Measurements from ENCODE around the gene LPCAT3.
"Not testable (repeated sequence)": the region's sequence is repeated elsewhere in the genome, so short reads cannot be mapped to it uniquely, and the experiment has no call there.

LPCAT3 gene

DNA sequence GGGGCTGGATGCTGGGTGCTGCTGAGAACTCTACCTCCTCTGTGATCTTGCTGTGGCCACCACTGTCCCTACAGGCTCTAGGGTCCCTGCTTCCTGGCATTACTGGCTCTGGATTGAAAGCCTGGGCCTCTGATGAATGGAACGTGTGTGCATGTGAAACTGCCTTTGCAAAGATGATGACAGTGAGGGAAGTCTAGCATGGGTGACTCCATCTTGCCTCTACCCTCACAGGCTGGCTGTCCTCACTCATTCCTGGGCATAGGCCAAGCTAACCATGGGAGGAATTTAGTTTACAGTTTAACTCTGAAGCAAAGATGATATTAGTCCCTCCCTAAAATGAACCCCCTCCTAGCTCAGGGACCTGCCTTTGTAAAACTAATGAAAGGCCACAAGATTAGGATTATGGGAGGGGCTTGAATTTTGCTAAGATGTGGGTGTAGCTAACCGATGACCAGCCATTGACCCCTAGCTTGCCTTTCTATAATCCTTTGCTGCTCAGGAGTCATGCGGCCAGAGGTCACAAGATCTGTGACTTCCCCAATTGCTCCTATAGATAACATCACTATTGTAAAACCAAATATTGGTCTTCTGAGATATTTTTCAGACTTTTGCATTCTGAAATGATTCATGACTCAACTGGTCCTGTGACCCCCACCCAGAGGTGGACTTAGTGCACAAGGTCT, 40.0 kb upstream of the LPCAT3 start:
- Histone ChIP-seq H3K9me3 (ENCODE audit: control insufficient read depth in 1 of 2, low read length in 2 of 2) (no peaks in the 10 kb centered on the region), H3K4me3 (ENCODE audit: low read depth in 1 of 2, low read length in 2 of 2) (no peak overlapping the region), H3K36me3 (ENCODE audit: control insufficient read depth in 1 of 2, insufficient read depth in 2 of 2, low read length in 2 of 2) (peaks cover 0 to 5% of the 10 kb centered on the region in 2 donors), H3K27me3 (ENCODE audit: low read depth, low read length) (no peaks in the 10 kb centered on the region), H3K27ac (ENCODE audit: low read length) (no peak overlapping the region), H3K4me1 (ENCODE audit: control insufficient read depth in 1 of 2, insufficient read depth in 2 of 2, low read length in 2 of 2) (peaks cover 0 to 5% of the 10 kb centered on the region in 2 donors)

DNA sequence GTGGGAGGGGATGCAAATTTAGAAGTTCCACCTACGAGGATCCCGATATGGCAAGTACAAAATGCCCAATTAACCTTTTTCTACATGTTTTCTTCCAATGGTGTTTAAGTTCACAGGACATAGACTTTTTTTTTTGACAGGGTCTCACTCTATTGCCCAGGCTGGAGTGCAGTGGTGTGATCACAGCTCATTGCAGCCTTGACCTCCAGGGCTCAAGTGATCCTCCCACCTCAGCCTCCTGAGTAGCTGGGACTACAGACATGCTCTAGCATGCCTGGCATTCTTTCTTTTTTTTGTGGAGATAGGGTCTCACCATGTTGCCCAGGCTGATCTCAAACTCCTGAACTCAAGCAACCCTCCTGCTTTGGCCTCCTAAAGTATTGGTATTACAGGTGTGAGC, 37.5 kb upstream of the LPCAT3 start:
- not testable (repeated sequence) for H3K27ac ChIP-seq (ENCODE audit: low read length); H3K9me3 ChIP-seq (ENCODE audit: control insufficient read depth in 1 of 2, low read length in 2 of 2); H3K27me3 ChIP-seq (ENCODE audit: low read depth, low read length); H3K36me3 ChIP-seq (ENCODE audit: control insufficient read depth in 1 of 2, insufficient read depth in 2 of 2, low read length in 2 of 2); H3K4me3 ChIP-seq (ENCODE audit: low read depth in 1 of 2, low read length in 2 of 2); H3K4me1 ChIP-seq (ENCODE audit: control insufficient read depth in 1 of 2, insufficient read depth in 2 of 2, low read length in 2 of 2)

DNA sequence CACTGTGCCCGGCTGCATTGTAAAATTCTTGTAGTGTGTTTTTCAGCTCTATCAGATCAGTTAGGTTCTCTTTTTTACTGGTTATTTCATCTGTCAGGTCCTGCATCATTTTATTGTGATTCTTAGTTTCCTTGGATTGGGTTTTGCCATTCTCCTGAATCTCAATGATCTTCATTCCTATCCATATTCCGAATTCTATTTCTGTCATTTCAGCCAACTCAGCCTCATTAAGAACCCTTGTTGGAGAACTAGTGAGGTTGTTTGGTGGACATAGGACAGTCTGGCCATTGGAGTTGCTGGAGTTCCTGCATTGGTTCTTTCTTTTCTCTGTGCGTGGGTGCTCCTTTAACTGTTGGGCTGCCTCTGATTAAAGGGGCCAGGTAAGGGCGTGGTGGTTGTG, 36.6 kb upstream of the LPCAT3 start:
- Histone ChIP-seq H3K4me1 (ENCODE audit: control insufficient read depth in 1 of 2, insufficient read depth in 2 of 2, low read length in 2 of 2) (no peaks in the 10 kb centered on the region), H3K9me3 (ENCODE audit: control insufficient read depth in 1 of 2, low read length in 2 of 2) (no peaks in the 10 kb centered on the region), H3K36me3 (ENCODE audit: control insufficient read depth in 1 of 2, insufficient read depth in 2 of 2, low read length in 2 of 2) (no peaks in the 10 kb centered on the region)

DNA sequence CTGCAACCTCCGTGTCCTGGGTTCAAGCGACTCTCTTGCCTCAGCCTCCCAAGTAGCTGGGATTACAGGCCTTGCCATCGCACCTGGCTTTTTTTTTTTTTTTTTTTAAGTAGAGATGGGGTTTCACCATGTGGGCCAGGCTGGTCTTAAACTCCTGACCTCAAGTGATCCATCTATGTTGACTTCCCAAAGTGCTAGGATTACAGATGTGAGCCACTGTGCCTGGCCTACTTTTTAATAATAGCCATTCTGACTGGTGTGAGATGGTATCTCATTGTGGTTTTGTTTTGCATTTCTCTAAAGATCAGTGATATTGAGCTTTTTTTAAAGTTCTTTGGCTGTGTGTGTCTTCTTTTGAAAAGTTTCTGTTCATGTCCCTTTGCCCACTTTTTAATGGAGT, 31.7 kb upstream of the LPCAT3 start:
- H3K4me1 ChIP-seq (ENCODE audit: control insufficient read depth in 1 of 2, insufficient read depth in 2 of 2, low read length in 2 of 2); H3K36me3 ChIP-seq (ENCODE audit: control insufficient read depth in 1 of 2, insufficient read depth in 2 of 2, low read length in 2 of 2); H3K27me3 ChIP-seq (ENCODE audit: low read depth, low read length); H3K9me3 ChIP-seq (ENCODE audit: control insufficient read depth in 1 of 2, low read length in 2 of 2); H3K27ac ChIP-seq (ENCODE audit: low read length); H3K4me3 ChIP-seq (ENCODE audit: low read depth in 1 of 2, low read length in 2 of 2): not testable (repeated sequence)

More for the DNA sequence above, 36.6 kb upstream of the LPCAT3 start:
- Histone ChIP-seq H3K27me3 (ENCODE audit: low read depth, low read length) (no peaks in the 10 kb centered on the region), H3K27ac (ENCODE audit: low read length) (no peak overlapping the region), H3K4me3 (ENCODE audit: low read depth in 1 of 2, low read length in 2 of 2) (no peak overlapping the region)

DNA sequence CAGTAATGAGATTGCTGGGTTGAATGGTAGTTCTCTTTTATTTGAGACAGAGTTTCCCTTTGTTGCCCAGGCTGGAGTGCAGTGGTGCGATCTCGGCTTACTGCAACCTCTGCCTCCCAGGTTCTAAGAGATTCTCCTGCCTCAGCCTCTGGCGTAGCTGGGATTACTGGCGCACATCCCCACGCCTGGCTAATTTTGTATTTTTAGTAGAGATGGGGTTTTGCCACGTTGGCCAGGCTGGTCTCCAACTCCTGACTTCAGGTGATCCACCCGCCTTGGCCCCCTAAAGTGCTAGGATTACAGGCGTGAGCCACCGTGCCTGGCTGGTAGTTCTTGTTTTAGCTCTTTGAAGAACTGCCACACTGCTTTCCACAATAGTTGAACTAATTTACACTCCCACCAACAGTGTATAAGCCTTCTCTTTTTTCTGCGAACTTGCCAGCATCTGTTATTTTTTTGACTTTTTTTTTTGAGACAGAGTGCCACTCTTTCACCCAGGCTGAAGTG, 31.2 kb upstream of the LPCAT3 start:
- not testable (repeated sequence) for H3K9me3 ChIP-seq (ENCODE audit: control insufficient read depth in 1 of 2, low read length in 2 of 2); H3K27me3 ChIP-seq (ENCODE audit: low read depth, low read length); H3K27ac ChIP-seq (ENCODE audit: low read length); H3K36me3 ChIP-seq (ENCODE audit: control insufficient read depth in 1 of 2, insufficient read depth in 2 of 2, low read length in 2 of 2); H3K4me1 ChIP-seq (ENCODE audit: control insufficient read depth in 1 of 2, insufficient read depth in 2 of 2, low read length in 2 of 2); H3K4me3 ChIP-seq (ENCODE audit: low read depth in 1 of 2, low read length in 2 of 2)

DNA sequence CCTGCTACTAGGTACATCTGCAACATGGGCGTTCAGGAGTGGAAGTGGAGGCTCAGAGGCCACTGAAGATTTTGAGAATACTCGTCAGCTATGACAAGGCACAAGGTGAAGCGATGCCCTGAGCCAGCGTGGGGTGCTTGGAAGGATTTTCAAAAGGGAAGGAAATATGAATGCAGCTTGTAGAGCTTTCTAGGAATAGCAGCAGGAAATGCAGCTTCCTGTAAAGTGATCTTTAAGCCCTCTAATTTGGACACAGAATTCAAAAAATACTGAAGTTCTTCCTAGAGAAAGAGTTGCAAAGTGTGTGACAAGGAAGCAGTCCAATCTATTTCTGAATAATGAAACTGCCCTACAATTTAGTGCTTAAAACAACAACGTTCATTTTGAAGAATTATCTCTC, 29.0 kb upstream of the LPCAT3 start:
- H3K36me3 ChIP-seq (ENCODE audit: control insufficient read depth in 1 of 2, insufficient read depth in 2 of 2, low read length in 2 of 2), result no peaks in the 10 kb centered on the region
- H3K27me3 ChIP-seq (ENCODE audit: low read depth, low read length), result no peaks in the 10 kb centered on the region
- no peaks in the 10 kb centered on the region for H3K4me1 ChIP-seq (ENCODE audit: control insufficient read depth in 1 of 2, insufficient read depth in 2 of 2, low read length in 2 of 2)
- no peak overlapping the region for H3K4me3 ChIP-seq (ENCODE audit: low read depth in 1 of 2, low read length in 2 of 2)
- H3K27ac ChIP-seq (ENCODE audit: low read length), result no peak overlapping the region
- no peaks in the 10 kb centered on the region for H3K9me3 ChIP-seq (ENCODE audit: control insufficient read depth in 1 of 2, low read length in 2 of 2)

DNA sequence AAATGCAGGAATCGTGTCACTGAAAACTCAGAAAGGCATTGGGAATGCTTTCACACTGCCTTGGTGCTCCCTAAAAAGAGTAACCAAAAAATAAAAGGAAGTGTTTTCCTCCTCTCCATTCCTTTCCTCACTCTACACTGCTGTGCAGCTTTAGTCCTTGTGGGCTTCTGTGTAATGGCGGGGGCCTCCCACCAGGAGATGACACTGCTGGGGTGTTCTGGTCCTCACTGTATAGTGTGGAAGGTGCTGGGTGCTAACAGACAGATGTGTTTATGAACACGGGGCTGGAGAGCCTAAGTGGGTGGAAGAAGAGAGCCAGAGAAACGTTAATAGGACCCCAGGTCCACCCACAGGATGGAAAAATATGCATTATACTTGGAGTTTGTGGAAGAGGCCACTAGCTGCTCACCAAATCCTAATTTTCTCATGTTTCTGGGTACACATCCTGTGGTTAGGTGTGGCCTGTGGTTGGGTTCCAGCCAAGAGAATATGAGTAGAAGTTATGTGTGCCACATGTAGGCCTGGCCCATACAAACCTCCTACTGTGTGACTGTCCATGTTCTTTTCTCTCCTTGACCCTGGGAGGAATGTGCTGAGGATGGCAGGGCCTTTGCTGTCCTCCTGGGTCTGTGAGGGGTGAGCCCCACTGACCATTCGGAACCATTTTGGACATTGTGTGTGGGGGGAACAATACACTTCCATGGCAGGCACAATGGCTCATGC, 28.3 kb upstream of the LPCAT3 start:
- Histone ChIP-seq H3K9me3 (ENCODE audit: control insufficient read depth in 1 of 2, low read length in 2 of 2) (no peaks in the 10 kb centered on the region), H3K36me3 (ENCODE audit: control insufficient read depth in 1 of 2, insufficient read depth in 2 of 2, low read length in 2 of 2) (no peaks in the 10 kb centered on the region), H3K4me1 (ENCODE audit: control insufficient read depth in 1 of 2, insufficient read depth in 2 of 2, low read length in 2 of 2) (no peaks in the 10 kb centered on the region), H3K4me3 (ENCODE audit: low read depth in 1 of 2, low read length in 2 of 2) (no peak overlapping the region), H3K27ac (ENCODE audit: low read length) (no peak overlapping the region), H3K27me3 (ENCODE audit: low read depth, low read length) (no peaks in the 10 kb centered on the region)

DNA sequence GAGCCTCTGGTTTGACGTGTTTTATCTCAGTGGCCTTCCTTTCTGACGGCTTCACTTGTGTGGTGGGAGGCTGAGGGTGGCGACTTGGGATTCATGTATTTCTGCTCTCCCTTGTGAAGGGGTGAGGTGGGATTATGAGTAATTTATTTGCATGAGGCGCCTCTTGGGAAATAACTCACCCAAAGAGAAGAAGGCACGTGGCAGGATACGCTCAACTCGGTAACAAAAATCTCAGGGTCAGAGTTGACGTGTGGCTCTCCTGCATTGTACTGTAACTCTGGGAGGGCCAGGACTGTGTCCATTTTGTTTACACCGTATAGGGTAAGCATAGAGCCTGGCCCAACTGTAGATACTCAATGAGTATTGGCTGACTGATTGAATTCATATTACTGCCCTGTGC, 27.6 kb upstream of the LPCAT3 start:
- no peaks in the 10 kb centered on the region for H3K9me3 ChIP-seq (ENCODE audit: control insufficient read depth in 1 of 2, low read length in 2 of 2)
- no peaks in the 10 kb centered on the region for H3K27me3 ChIP-seq (ENCODE audit: low read depth, low read length)
- H3K4me1 ChIP-seq (ENCODE audit: control insufficient read depth in 1 of 2, insufficient read depth in 2 of 2, low read length in 2 of 2), result no peaks in the 10 kb centered on the region
- H3K36me3 ChIP-seq (ENCODE audit: control insufficient read depth in 1 of 2, insufficient read depth in 2 of 2, low read length in 2 of 2), result no peaks in the 10 kb centered on the region
- H3K4me3 ChIP-seq (ENCODE audit: low read depth in 1 of 2, low read length in 2 of 2), result no peak overlapping the region
- H3K27ac ChIP-seq (ENCODE audit: low read length), result no peak overlapping the region

DNA sequence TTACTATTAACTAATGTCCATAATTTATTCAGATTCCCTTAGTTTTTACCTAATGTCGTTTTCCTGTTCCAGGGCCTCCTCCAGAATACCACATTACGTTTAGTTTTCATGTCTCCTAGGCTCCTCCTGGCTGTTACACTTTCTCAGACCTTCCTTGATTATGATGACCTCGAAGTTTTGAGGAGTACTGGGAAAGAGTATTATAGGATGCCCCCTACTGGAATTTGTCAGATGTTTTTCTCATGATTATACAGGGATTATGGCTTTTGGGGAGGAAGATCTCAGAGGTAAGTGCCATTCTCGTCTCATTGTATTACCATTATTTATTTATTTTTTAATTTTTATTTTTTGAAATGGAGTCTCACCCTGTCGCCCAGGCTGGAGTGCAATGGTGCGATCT, 24.6 kb upstream of the LPCAT3 start:
- H3K27ac ChIP-seq (ENCODE audit: low read length), result no peak overlapping the region
- H3K27me3 ChIP-seq (ENCODE audit: low read depth, low read length), result no peaks in the 10 kb centered on the region
- no peaks in the 10 kb centered on the region for H3K9me3 ChIP-seq (ENCODE audit: control insufficient read depth in 1 of 2, low read length in 2 of 2)
- no peaks in the 10 kb centered on the region for H3K36me3 ChIP-seq (ENCODE audit: control insufficient read depth in 1 of 2, insufficient read depth in 2 of 2, low read length in 2 of 2)
- H3K4me3 ChIP-seq (ENCODE audit: low read depth in 1 of 2, low read length in 2 of 2), result no peak overlapping the region
- H3K4me1 ChIP-seq (ENCODE audit: control insufficient read depth in 1 of 2, insufficient read depth in 2 of 2, low read length in 2 of 2), result no peaks in the 10 kb centered on the region

DNA sequence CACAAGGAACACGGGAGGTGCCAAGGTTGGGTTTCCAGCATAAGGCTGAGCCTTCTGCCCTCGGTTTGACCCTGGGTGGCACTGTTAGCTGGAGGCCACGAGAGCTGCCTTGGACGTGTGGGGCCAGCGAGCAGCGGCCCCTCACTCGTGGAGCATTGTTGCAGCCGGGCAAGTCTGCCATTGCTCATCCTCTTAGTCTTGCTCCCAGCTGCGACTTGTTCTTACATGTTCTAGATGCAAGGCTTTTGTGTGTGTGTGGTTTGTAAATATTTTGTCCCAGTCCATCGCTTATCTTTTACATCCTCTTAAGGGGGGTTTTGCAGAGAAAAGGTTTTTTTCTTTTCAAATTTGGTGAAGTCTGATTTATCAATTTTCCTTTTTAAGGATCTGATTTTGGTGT, 21.1 kb upstream of the LPCAT3 start:
- no peaks in the 10 kb centered on the region for H3K36me3 ChIP-seq (ENCODE audit: control insufficient read depth in 1 of 2, insufficient read depth in 2 of 2, low read length in 2 of 2)
- no peaks in the 10 kb centered on the region for H3K4me1 ChIP-seq (ENCODE audit: control insufficient read depth in 1 of 2, insufficient read depth in 2 of 2, low read length in 2 of 2)
- H3K27ac ChIP-seq (ENCODE audit: low read length), result no peak overlapping the region
- no peak overlapping the region for H3K4me3 ChIP-seq (ENCODE audit: low read depth in 1 of 2, low read length in 2 of 2)
- no peaks in the 10 kb centered on the region for H3K9me3 ChIP-seq (ENCODE audit: control insufficient read depth in 1 of 2, low read length in 2 of 2)
- no peaks in the 10 kb centered on the region for H3K27me3 ChIP-seq (ENCODE audit: low read depth, low read length)

DNA sequence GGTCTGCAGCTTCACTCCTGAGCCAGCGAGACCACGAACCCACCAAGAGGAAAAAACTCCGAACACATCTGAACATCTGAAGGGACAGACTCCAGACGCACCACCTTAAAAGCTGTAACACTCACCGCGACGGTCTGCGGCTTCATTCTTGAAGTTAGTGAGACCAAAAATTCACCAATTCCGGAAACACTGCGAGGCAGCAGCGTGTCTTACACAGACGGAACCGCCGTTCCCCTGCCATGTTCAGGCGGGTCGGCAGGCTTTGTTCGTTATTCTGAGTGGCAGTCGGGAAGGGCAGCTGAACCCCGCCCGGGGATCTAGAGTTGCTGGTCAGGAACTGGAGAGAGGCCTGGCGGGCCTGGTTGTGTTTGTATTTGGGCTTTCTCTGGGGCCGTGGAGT, 20.3 kb upstream of the LPCAT3 start:
- H3K9me3 ChIP-seq (ENCODE audit: control insufficient read depth in 1 of 2, low read length in 2 of 2), result no peaks in the 10 kb centered on the region
- no peak overlapping the region for H3K4me3 ChIP-seq (ENCODE audit: low read depth in 1 of 2, low read length in 2 of 2)
- H3K4me1 ChIP-seq (ENCODE audit: control insufficient read depth in 1 of 2, insufficient read depth in 2 of 2, low read length in 2 of 2), result no peaks in the 10 kb centered on the region
- H3K36me3 ChIP-seq (ENCODE audit: control insufficient read depth in 1 of 2, insufficient read depth in 2 of 2, low read length in 2 of 2), result no peaks in the 10 kb centered on the region
- H3K27ac ChIP-seq (ENCODE audit: low read length), result no peak overlapping the region
- no peaks in the 10 kb centered on the region for H3K27me3 ChIP-seq (ENCODE audit: low read depth, low read length)

DNA sequence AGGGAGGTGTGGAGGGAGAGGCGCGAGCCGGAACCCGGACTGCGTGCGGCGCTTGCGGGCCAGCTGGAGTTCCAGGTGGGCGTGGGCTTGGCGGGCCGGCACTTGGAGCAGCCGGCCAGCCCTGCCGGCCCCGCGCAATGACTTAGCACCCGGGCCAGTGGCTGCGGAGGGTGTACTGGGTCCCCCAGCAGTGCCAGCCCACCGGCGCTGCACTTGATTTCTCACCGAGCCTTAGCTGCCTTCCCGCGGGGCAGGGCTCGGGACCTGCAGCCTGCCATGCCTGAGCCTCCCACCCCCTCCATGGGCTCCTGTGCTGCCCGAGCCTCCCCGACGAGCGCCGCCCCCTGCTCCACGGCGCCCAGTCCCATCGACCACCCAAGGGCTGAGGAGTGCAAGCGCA, 19.1 kb upstream of the LPCAT3 start:
- not testable (repeated sequence) for H3K9me3 ChIP-seq (ENCODE audit: control insufficient read depth in 1 of 2, low read length in 2 of 2); H3K4me3 ChIP-seq (ENCODE audit: low read depth in 1 of 2, low read length in 2 of 2); H3K36me3 ChIP-seq (ENCODE audit: control insufficient read depth in 1 of 2, insufficient read depth in 2 of 2, low read length in 2 of 2); H3K4me1 ChIP-seq (ENCODE audit: control insufficient read depth in 1 of 2, insufficient read depth in 2 of 2, low read length in 2 of 2); H3K27me3 ChIP-seq (ENCODE audit: low read depth, low read length); H3K27ac ChIP-seq (ENCODE audit: low read length)
